Measurements from ENCODE around the gene SCD5.
A peak's percentile ranks its signal among the peaks of the same experiment; 100 is the strongest.

Gene SCD5

DNA sequence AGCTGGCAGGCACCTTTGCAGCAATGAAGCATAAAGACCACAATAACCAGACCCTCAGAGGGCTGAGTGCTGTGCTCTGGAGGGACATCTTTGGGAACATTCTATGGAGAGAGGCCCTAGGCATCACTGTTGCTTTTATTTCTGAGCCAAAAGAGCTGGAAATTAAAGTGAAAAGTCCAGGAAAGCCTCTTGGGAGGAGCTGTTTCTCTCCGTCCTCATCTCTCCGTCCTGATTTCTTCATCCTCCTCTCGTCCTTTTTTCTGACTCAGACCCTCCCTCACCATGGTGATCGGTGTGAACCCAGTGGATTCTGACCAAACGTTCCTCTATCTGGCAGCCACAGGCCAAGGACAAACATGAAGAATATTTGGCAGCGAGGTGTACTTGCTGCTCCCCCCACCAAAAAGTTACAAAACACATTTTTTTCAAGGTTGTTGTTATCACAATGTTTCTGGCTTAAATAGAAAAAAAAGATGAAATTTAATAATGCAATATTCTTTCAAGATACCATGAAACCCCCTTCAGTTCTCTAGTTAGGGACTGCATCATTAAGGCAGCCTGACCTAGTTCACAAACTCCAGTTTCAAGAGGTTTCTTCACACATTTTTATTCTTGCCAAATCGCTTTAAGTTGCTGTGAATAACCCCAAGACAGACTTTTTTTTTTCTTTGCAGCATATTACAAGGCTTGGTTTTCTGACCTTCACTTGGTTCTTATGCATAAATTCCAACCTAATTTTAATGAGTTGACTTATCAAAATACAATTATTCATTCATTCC is 80.2 kb downstream of the SCD5 start:
- DNase-seq, result no peak

DNA sequence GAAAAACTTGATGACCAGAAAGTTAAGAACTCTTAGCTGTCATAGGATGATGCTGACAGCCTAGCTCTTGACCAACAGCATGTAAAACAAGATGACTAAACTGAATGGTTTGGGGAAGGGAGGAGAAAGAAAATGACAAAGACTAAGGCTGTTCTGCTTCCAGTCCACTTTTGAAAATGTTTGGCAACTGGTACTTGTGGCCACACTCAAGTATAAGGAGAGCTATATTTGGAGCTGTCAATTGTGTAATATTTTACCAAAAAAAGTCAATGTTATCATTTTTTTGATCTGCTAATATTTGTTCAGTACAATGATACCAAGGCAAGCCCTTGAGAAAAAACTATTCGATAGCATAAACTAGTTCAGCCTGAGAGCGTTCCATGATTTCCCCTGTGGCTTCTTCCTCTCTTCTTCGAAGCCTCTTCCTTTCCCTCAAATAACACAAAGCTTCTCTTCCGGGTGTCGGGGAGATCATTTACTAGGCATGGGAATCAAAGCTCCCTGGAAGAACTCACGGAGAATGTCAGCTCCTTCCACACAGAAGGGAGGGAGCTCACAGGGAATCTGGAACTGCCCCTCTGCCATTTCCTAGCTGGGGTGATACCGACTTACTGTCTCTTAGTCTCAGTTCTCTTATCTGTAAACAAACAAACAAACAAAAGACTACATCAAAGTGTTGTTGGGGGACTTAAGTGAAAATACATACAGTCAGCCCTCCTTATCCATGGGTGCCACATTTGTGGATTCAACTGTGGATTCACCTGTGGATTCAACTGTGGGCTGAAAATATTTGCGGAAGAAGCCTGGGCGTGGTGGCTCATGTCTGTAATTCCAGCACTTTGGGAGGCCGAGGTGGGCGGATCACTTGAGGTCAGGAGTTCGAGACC is 82.6 kb downstream of the SCD5 start:
- DNase-seq, result no peak

DNA sequence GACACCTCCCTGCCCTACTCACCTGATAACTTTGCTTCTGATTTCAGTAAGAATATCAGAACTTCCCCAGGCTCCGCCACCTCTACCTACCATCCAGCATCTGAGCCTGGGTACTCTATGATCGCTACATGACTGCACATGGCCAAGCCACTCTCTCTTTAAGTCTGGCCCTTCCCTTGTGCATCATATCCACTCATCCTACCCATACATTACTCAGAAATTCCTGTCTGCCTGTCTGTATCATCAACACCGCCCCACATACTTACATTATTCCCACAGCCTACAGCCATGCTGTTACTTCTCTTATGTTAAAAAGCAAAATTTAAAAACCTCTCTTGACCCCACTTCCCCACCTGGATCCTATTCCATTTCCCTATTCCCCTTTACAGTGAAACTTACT is 84.7 kb downstream of the SCD5 start:
- no peak for DNase-seq

DNA sequence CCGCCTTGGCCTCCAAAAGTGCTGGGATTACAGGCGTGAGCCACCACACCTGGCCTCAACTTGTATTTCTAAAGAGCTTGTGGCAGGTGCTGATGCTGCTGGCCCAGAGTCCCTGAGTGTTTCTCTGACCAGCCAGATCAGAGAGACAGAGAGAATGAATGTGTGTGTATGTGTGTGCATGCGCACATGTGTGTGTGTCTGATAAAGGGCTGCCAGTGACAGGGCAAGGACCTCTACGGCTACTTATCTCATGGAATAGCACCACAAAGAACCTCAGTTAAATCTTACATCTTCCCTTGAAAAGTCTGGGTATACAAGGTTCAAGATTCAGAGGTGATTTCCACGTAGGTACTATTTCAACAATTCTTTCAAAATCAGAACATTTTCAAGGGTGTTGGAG is 86.0 kb downstream of the SCD5 start:
- DNase-seq, result no peak

DNA sequence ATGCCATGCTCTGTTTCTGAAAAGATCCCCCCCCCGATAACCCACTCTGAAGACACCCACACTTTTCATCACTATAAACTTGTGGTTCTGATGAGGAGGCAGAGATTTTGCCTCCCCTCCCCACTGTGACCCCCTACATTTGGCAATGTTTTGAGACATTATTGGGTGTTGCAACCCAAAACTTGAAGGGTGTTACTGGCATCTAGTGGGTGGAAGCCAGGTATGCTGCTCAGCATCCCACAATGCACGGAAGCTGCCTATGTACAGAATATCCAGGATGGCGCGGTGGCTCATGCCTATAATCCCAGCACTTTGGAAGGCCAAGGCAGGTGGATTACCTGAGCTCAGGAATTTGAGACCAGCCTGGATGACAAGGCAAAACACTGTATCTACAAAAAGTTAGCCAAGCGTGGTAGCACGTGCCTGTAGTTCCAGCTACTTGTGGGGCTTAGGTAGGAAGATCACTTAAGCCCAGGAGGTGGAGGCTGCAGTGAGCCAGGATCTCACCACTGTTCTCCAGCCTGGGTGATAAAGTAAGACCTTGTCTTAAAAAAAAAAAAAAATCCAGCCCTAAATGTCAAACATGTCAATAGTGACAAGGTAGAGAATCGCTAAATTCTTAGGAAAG is 87.3 kb downstream of the SCD5 start:
- DNase-seq, result no peak

DNA sequence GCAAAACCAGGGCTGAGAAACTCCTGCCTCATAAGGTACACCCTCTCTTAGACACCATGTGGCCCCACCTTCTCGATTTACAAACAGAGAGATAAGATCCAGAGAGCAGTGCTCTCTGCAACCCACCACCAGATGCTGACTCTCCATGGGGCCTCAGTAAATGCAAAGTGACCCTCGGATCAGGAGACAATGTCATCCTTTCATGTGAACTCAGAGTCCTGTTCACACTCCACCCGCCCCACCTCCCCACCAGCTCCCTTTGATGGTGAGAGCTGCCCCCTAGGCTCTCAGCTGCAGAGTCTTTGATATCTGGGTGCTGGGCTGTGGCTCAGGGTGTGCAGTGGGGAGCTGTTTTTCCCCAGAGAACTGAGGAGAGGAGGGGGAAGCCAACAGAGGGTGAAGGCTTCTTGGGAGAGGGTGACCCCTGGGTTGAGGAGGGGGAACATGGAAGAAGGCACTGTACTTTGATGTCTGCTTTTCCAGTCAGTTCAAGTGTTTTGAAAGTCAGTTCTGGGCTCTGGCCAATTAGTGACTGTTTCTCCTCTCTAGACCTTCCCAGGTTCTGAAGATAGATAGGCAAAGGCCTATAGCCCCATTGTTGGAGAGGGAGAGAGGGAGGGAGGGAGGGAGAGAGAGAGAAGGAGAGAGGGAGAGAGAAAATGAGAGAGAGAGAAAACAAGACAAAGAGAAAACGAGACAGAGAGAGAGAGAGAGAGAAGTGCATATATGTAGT is 88.2 kb downstream of the SCD5 start:
- DNase-seq, result no peak

DNA sequence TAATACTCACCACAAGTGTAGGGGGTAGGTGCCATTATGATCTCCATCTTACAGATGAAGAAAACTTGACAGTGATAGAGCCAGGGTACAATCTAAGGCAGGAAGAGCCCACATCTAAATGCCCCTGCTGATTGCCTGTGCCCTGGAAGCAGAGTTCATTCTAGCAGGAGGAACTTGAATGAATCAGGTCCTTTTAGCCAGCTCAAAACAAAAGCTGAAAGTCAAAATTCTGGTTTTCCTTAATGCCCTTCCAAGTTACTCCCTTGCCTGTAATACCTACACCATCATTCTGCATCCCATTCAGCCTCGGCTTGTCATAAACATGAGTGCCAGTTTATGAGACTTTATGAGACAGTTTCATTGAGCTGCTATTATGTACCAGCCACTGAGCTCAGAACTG is 89.6 kb downstream of the SCD5 start:
- no peak for DNase-seq

DNA sequence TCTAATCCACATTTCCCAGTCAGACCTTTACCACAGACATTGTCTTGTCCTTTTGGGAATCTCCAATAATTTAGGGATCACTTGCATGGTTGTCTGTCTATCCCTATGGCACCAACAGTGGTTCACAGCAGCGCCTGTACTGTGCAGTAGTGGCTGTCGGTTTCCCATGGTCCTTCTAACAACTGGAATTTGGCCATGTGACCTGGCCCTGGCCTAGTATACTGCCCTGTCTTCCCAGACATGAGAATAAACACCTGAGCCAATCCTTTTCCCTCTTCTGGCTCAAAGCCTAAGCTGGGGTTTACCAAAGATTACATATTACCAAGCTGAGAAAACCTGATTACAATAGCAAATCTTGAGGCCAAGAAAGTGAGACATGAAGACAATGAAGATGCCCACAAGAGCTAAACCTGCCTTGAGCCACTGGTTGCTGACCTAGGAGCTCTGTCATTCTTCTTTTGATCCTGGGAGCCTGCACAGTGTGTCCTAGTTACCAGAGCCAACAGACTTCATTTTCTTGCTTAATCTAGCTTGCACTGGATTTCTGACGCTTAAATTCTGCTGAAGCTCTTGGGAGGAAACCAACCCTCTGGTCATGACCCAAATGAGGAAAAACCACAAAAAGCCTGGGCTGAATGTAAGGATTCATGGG is 92.1 kb downstream of the SCD5 start:
- no peak for DNase-seq

DNA sequence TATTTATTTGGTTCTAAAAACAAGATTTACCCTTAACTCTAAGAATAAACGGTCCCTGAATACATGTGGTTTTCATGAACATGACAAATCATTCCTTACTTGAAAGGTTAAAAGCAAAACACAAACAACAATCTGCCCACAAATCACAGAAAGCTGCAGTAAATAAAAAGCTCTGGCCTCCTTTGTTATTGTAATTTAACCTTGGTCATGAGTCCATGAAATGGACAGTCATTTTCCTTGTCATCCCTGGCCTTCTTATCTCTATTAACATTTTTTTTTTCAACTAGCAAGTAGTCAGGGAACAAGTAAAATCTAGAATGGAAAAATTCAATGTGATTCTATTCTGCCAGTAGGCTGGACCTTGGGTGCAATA is 92.7 kb downstream of the SCD5 start:
- no peak for DNase-seq

DNA sequence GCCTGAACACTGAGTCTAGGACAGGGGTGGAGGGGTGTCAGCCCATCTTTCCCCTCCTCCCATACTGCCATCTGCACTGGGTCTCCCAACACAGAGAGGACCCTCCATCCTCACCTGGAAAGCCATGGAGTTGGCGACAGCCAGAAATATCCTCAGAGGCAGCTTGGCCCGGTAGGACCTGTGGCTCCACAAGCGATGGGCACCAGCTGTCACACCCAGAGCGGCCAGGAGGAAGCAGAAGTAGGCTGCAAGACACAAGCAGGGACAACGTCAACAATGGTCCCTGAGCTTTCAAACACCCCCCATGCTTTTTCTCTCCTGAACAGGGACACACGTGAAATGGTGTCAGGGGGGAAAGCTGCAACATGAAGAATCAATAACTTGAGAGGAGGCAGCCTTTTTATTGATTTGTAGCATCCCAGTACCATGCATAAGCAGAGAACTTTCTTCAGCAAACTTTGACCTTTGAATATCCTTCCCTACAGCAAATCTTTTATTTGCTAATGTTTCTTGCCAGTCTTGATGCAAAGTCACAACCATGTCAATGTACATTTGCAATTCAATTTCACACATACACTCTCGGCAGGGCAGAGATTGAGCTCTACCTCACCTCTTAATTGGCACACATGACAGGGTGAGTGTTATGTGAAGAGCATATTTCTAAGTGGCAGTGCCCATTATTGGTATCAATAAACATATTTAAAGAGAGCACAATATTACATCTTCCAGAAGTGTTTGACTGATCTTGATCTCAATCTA is 93.2 kb downstream of the SCD5 start:
- no peak for DNase-seq

DNA sequence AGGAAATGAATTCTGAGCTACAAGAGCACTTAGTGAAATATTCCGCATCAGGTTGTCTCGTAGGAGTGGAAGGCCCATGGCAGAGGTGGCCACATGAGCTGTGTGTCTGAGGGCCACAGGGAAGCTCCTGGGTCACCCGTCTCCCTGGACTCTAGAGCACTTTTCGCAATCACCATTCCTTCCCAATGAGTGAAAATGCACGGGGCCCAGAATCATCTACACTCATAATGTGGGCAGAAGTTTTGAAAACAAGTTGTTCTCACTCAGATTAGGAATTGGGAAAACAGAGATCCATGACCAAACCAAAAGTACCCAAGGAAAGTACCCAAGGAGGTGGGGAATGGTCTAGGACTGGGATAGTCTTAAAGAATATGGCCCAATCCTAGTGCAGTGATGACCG is 94.4 kb downstream of the SCD5 start:
- no peak for DNase-seq

DNA sequence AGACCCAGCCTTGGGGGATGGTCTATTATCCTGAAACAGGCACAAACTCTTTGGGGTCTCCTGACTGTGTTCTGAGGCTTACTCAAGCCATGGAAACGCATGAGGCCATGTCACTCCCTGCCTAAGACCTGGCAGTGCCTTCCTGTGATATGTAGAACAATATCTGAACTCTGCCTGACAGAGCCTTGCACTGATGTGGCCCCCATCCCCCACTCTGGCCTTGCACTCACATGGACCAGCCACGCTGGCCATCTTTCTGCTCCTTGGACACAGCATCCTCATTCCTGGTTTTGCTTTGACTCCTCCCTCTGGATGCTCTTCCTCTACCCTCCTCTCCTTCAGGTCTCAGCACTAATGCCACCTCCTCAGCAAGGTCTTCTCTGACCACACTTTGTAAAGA is 100.2 kb downstream of the SCD5 start:
- no peak for DNase-seq

DNA sequence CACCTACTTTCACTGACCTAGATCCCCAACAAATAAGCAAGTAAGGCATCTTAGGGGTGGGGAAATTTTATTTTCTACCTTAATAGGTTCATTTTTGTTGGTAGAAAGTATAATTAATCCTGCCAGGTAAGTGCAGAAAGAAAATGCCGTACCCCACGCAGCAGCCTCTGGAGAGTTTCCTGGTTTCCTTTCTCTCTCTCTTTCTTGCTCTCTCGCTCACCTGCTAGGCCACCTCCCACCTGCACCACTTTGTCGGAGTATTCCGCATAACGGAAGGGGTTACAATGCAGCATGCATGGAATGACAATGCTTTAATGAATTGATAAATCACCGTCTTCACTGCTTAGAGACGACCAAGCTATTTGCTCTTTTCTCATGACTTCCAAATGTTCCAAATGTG is 101.0 kb downstream of the SCD5 start:
- DNase-seq, result no peak

DNA sequence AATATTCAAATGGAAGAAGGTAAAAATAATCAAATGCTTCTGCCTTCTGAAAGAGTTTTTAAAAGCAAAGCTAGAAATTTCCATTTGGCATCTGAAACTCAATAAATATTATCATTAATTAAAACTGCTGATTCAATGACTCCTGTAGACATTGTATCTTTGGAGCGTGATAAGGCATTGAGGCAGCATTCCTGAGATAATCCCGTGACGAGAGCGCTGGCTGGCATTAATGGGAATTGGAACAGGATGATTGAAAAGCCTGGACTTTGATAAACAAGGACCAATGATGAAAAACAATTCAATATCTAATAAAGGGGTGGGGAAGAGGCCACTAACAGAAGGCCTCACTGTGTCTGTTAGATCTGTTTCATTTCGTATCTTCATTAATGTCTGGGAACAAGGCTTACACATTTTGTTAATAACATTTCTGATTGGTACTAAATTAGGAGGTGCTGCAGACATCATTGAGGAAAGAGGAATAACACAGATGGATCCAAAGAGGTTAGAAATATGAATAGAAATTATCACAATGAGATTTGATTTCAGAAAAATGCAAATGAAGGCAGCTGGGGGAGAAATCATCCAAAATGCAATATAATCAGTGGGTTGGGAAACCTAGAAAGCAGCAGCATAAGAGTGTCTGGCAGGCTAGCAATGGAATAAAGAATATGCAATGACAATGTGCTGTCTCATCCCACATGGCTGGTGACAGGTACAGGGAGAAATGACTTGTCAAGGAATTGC is 102.3 kb downstream of the SCD5 start:
- DNase-seq, result no peak

DNA sequence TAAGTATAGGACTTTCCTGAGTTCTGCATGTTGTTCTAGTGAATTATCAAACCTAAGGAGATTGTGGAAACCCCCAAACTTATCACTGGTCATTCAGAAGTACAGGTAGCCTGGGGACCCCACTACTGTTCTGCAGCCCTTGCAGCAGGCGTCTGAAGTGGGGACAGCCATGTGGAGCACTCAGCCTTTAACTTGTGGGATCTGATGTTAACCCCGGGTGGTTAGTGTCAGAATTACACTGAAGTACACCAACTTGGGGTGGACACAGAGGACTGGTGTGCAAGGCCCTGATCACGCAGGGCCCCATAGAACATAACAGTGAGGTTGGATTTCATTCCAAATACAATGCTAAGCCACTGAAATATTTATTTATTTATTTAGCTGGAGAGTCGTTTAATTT is 103.7 kb downstream of the SCD5 start:
- no peak for DNase-seq

DNA sequence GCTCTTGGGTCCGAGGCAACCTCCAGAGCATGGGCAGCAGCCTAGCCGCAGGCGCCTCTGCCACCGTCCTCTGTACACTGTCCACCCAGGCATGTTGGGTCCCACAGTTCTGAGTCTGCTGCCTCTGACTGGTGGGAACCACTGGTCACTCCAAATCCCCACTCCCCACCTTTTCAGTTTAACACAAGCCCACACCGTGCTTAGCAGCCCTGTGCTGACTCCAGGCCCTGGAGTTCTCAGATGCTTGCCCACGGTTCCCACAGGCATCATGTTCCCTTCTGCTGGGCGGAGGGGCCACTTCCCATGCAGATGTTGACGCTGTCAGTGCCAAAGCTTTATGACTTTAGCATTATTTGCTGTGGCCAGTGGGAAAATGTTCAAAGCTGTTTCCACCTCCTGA is 104.5 kb downstream of the SCD5 start:
- DNase-seq, result no peak

DNA sequence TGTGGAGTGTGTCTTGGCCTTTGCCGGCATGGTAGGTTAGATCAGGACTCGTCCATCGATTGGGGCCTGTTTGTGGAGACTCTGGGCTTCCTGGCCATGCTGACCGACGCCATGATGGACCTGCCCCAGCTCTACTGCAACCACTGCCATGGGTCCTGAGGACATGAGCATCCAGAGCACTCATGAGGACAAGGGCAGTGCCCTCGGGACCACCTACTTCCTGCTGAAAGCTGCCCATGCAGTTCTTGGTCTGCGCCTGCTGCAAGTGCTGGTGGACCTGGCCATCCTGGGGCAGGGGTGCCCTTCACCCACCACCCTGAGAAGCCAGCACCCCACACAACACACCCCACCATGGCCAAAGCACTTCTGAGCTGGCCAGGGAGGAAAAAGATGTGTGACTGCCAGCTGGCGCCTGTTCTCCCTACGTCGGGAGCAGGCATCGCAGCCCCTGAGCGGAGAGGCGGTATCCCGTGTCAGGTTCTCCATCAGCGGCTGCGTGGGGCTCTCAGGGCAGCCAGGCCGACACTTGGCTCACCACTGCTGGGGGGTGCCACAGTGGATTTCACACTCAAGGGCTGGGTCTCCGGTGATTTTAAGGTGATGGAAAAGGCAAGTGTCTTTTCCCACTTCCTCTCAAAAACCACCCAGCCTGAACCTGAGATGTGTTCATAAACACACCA is 106.4 kb downstream of the SCD5 start:
- no peak for DNase-seq

DNA sequence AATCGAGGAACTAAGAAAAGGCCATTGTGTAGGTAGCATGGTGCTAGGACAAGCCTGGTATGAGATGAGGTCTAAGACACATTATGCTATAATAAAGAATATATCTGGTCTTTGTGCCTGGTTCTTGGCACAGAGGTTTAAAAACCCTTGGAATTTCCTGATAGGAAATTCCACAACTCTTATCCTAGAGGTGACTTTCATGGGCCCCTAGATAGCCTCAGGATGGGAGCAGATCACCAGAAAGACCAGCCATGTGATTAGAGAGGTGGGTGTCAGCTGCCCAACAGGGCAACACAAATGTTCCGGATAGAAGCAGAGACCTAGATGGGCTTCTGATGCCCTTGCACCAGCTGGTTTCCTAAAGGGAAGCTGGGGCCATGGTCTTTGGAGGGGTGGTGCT is 107.2 kb downstream of the SCD5 start:
- no peak for DNase-seq

DNA sequence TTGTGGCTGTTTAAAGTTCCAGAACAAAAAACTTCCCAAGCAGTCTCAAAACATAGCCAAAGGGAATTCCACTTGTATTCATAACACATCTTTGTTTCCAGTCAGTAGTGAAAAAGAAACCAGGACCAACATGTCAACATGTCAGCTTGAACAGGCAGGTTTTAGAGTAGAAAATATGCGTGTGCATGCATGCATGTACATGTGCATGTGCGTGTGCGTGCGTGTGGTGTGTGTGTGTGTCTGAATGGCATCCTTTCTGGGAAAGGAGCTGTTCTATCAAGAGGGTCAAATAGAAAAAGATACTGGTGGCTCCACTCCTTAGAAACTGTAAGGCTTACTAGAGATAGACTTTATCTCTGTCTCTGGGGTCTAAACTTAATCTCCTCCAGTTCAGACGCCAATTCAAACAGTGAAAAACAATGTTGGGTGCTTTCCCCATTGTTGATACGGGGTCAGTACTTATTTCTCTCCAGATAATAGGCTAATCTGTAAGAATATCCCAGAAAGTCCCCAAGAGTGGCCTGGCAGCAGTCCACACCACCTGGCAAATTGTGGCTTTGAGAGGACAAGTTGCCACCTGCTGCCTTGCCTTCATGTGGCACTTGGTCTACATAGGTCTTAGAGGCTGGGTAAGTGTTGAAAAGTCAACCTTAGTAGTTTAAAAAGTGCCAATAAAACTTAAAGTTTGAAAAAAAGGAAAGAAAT is 110.4 kb downstream of the SCD5 start:
- DNase-seq, result peak in 1 of 2 experiments; percentile 16

DNA sequence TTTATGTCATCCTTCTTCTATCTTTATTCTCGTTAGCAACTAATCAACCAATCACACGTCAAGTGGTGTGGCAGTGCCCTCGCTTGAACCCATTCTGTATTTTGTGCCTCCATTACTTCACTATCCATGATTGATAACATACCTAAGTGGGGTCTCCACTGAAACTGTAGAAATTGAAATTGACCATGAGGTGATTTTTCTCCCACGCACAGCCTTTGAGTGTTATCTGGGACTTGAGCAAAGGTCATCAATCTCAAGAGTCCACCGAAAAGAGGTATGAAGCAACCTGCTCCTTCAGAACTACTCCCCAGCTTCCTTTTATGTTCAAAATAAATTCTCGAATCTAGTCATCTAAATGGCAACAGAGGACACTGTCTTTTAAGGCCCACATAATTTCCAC is 111.1 kb downstream of the SCD5 start:
- no peak for DNase-seq

All from NCI-H2081 (cell line).